GM23338 (cell line): ENCODE results near the gene TINAGL1. TPM values are rescaled to one million over a fixed set of nuclear protein-coding genes. Genes with fewer than 3 reads are reported as not detected.

Experiments
- ATAC-seq: fragments of 200-7000 bp; cut with Tn5 transposase; 3 replicates; pipeline ENCODE4 v1.9.1; 2020
- DNase-seq: peaks from one replicate; pipeline ENCODE4 v3.0.0-alpha.2; 2015; ENCODE audit warnings: low spot score
- H2AFZ ChIP-seq: fragments of 200-600 bp; sonication (generic); 2 replicates; pipeline ENCODE4 v1.8.0; 2016; ENCODE audit warnings: antibody characterized with exemption, mild to moderate bottlenecking, moderate library complexity
- H3F3A ChIP-seq: fragments of 200-600 bp; sonication (generic); replicated peaks from 2 replicates; pipeline ENCODE4 v1.8.0; 2017; ENCODE audit warnings: antibody characterized with exemption, mixed run types, low read depth
- H3K27ac ChIP-seq: fragments of 200-600 bp; sonication (generic); 2 replicates; pipeline ENCODE4 v1.6.1; 2016; ENCODE audit warnings: low read depth
- H3K27me3 ChIP-seq: fragments of 200-600 bp; sonication (generic); 2 replicates; pipeline ENCODE4 v1.8.0; 2016; ENCODE audit warnings: mild to moderate bottlenecking, mixed run types, moderate library complexity; ENCODE audit not compliant: insufficient read depth
- H3K36me3 ChIP-seq: fragments of 200-600 bp; sonication (generic); 2 replicates; pipeline ENCODE4 v1.8.0; 2016; ENCODE audit warnings: mild to moderate bottlenecking; ENCODE audit not compliant: insufficient read depth
- H3K4me1 ChIP-seq: fragments of 200-600 bp; sonication (generic); 2 replicates; pipeline ENCODE4 v1.8.0; 2016; ENCODE audit warnings: mild to moderate bottlenecking, moderate library complexity; ENCODE audit not compliant: insufficient read depth
- H3K4me2 ChIP-seq: fragments of 200-600 bp; sonication (generic); 2 replicates; pipeline ENCODE4 v1.7.1; 2017; ENCODE audit warnings: mixed run types
- H3K4me3 ChIP-seq: fragments of 200-600 bp; sonication (generic); 2 replicates; pipeline ENCODE4 v1.6.1; 2016; ENCODE audit warnings: mixed run types
- H3K79me2 ChIP-seq: fragments of 200-600 bp; sonication (generic); replicated peaks from 2 replicates; pipeline ENCODE4 v1.8.0; 2017; ENCODE audit warnings: mild to moderate bottlenecking; ENCODE audit not compliant: insufficient read depth
- H3K9me2 ChIP-seq: fragments of 200-600 bp; sonication (generic); 2 replicates; pipeline ENCODE4 v1.8.0; 2017; ENCODE audit not compliant: insufficient read depth
- H4K20me1 ChIP-seq: fragments of 200-600 bp; sonication (generic); replicated peaks from 2 replicates; pipeline ENCODE4 v1.8.0; 2017; ENCODE audit warnings: mild to moderate bottlenecking; ENCODE audit not compliant: insufficient read depth
- H3K27ac Mint-ChIP-seq: 2 replicates; pipeline ENCODE4 v1.8.0; 2020; ENCODE audit warnings: inconsistent platforms, mild to moderate bottlenecking, moderate library complexity, mixed read lengths
- H3K27me3 Mint-ChIP-seq: 3 replicates; pipeline ENCODE4 v1.8.0; 2022; ENCODE audit warnings: low read depth, mild to moderate bottlenecking, moderate library complexity, mixed read lengths, inconsistent platforms; ENCODE audit not compliant: insufficient read depth, poor library complexity
- H3K36me3 Mint-ChIP-seq: 3 replicates; pipeline ENCODE4 v1.8.0; 2021; ENCODE audit warnings: low read depth, mild to moderate bottlenecking, inconsistent platforms, moderate library complexity, mixed read lengths
- H3K4me1 Mint-ChIP-seq: 3 replicates; pipeline ENCODE4 v1.8.0; 2020; ENCODE audit warnings: mild to moderate bottlenecking, inconsistent platforms, mixed read lengths
- H3K4me3 Mint-ChIP-seq: 3 replicates; pipeline ENCODE4 v1.8.0; 2021; ENCODE audit warnings: moderate library complexity, mild to moderate bottlenecking, inconsistent platforms, mixed read lengths
- H3K9me3 Mint-ChIP-seq: 3 replicates; pipeline ENCODE4 v1.8.0; 2020; ENCODE audit warnings: moderate library complexity, mild to moderate bottlenecking, inconsistent platforms, mixed read lengths
- ETS1 ChIP-seq: IDR thresholded peaks from 2 replicates; pipeline ENCODE4 v1.6.1; 2016; ENCODE audit warnings: antibody characterized with exemption
- EZH2 ChIP-seq: fragments of 200-600 bp; sonication (generic); IDR thresholded peaks from one replicate; pipeline ENCODE4 v1.8.0; 2017; ENCODE audit warnings: antibody characterized with exemption, mild to moderate bottlenecking, low read depth; ENCODE audit not compliant: unreplicated experiment
- JUNB ChIP-seq: IDR thresholded peaks from one replicate; pipeline ENCODE4 v1.6.1; 2016; ENCODE audit warnings: antibody characterized with exemption; ENCODE audit not compliant: unreplicated experiment
- NANOG ChIP-seq: IDR thresholded peaks from 2 replicates; pipeline ENCODE4 v1.6.1; 2016; ENCODE audit warnings: antibody characterized with exemption, borderline replicate concordance
- POLR2AphosphoS5 ChIP-seq: IDR thresholded peaks from 2 replicates; pipeline ENCODE4 v1.6.1; 2016; ENCODE audit warnings: antibody characterized with exemption, low read depth
- REST ChIP-seq: IDR thresholded peaks from one replicate; pipeline ENCODE4 v1.6.1; 2018; ENCODE audit warnings: antibody characterized with exemption; ENCODE audit not compliant: unreplicated experiment
- STAT1 ChIP-seq: IDR thresholded peaks from one replicate; pipeline ENCODE4 v1.6.1; 2016; ENCODE audit warnings: antibody characterized with exemption; ENCODE audit not compliant: unreplicated experiment
- ZNF114 ChIP-seq: fragments of 250-450 bp; sonication (Bioruptor Pico); IDR thresholded peaks from 2 replicates; pipeline ENCODE4 v1.5.0; 2020; ENCODE audit warnings: mild to moderate bottlenecking, moderate library complexity
- ZNF331 ChIP-seq: fragments of 250-450 bp; sonication (Bioruptor Pico); IDR thresholded peaks from 2 replicates; pipeline ENCODE4 v1.5.0; 2020; ENCODE audit warnings: low read depth, mild to moderate bottlenecking, moderate library complexity
- ZNF462 ChIP-seq: fragments of 250-450 bp; sonication (Bioruptor Pico); IDR thresholded peaks from 2 replicates; pipeline ENCODE4 v1.5.0; 2020; ENCODE audit warnings: mild to moderate bottlenecking, moderate library complexity
- polyA plus RNA-seq: library from polyadenylated mRNA; unstranded; fragments of >200 nt; fragmentation: Nextera tagmentation; extraction: Ambion mirVana; gene quantifications from 2 replicates; pipeline ENCODE4 v1.2.1, GENCODE V29; 2016
- total RNA-seq: library from RNA; depleted of rRNA; stranded (reverse); fragments of >200 nt; shearing (Covaris generic); gene quantifications from 2 replicates; pipeline ENCODE4 v1.2.3, GENCODE V29; 2014

TINAGL1 gene
- total and polyA plus RNA-seq, 2 experiments from 2014 or later = 6.8 to 15.8 TPM

- H3F3A ChIP-seq = no peaks in the 10 kb centered on the region
- DNase-seq = no peak
- ATAC-seq = no peak
- Mint-ChIP-seq H3K27me3 (peaks cover 8% of the 10 kb centered on the region), H3K4me1 (peaks cover 9% of the 10 kb centered on the region), H3K27ac (no peak overlapping the region), H3K9me3 (peaks cover 19% of the 10 kb centered on the region), H3K36me3 (peaks cover 3% of the 10 kb centered on the region; the same call in 1 of the 3 replicates), H3K4me3 (no peak overlapping the region)
- H3K79me2 ChIP-seq = no peaks in the 10 kb centered on the region
- H3K27ac ChIP-seq = no peak overlapping the region
- H3K27me3 ChIP-seq = no peaks in the 10 kb centered on the region
- H3K36me3 ChIP-seq = 0 out of 2 replicates have a peak, but pooled peaks cover 2% of the 10 kb centered on the region
- peaks cover 5% of the 10 kb centered on the region for H3K4me1 ChIP-seq
- H3K9me2 ChIP-seq = no peaks in the 10 kb centered on the region
- TF ChIP-seq ZNF331 (CRISPR knock-in tag) (no peak), NANOG (no peak), ZNF114 (CRISPR knock-in tag) (no peak), POLR2AphosphoS5 (no peak)
- no peak overlapping the region for H3K4me3 ChIP-seq
- no peak overlapping the region for H2AFZ ChIP-seq
- H4K20me1 ChIP-seq = no peaks in the 10 kb centered on the region
- no peak overlapping the region for H3K4me2 ChIP-seq
Measured at GRCh38 chr1:31545927-31546540, 30.3 kb upstream of the TINAGL1 start.

- Mint-ChIP-seq H3K4me1 (peaks cover 9% of the 10 kb centered on the region), H3K36me3 (no peaks in the 10 kb centered on the region), H3K4me3 (no peak overlapping the region), H3K9me3 (peaks cover 2% of the 10 kb centered on the region; the same call in 1 of the 3 replicates), H3K27ac (no peak overlapping the region), H3K27me3 (peaks cover 4% of the 10 kb centered on the region)
- Histone ChIP-seq H3K36me3 (no peaks in the 10 kb centered on the region), H3K9me2 (no peaks in the 10 kb centered on the region), H2AFZ (peak overlapping the region; percentile 88), H3K27ac (no peak overlapping the region), H3K4me1 (peaks cover 5% of the 10 kb centered on the region), H3F3A (no peaks in the 10 kb centered on the region), H3K4me2 (peak overlapping the region; percentile 78), H3K79me2 (no peaks in the 10 kb centered on the region), H3K27me3 (no peaks in the 10 kb centered on the region), H3K4me3 (no peak overlapping the region), H4K20me1 (no peaks in the 10 kb centered on the region)
- peak; percentile 65 for ATAC-seq
- DNase-seq = peak; percentile 53
- TF ChIP-seq ETS1 = no peak
- no peak for TF ChIP-seq REST
- TF ChIP-seq NANOG = no peak
- no peak for TF ChIP-seq POLR2AphosphoS5
- no peak for TF ChIP-seq EZH2
- TF ChIP-seq ZNF331 (CRISPR knock-in tag) = no peak
- TF ChIP-seq ZNF462 (CRISPR knock-in tag) = no peak
- TF ChIP-seq STAT1 = no peak
- no peak for TF ChIP-seq JUNB
- no peak for TF ChIP-seq ZNF114 (CRISPR knock-in tag)
Measured at GRCh38 chr1:31548534-31548906, 27.8 kb upstream of the TINAGL1 start.
